Measurements from ENCODE around the gene F10. TPM values are rescaled to one million over a fixed set of nuclear protein-coding genes. Genes with fewer than 3 reads are reported as not detected.
"Not testable (repeated sequence)": the region's sequence is repeated elsewhere in the genome, so short reads cannot be mapped to it uniquely, and the experiment has no call there.

F10 gene
- total RNA-seq, 2 donors from 2014 or later: 10.2 to 48.0 TPM

- Histone ChIP-seq H3K36me3 (no peaks in the 10 kb centered on the region), H3K4me1 (replicated peaks) (no peaks in the 10 kb centered on the region), H3K27ac (no peak overlapping the region), H3K4me3 (no peak overlapping the region), H3K27me3 (replicated peaks; ENCODE audit: insufficient read depth) (no peaks in the 10 kb centered on the region), H3K9me3 (no peaks in the 10 kb centered on the region)
- intact Hi-C loops (cut with DNase I): no loop called here
- TF ChIP-seq CTCF (IDR thresholded peaks at IDR 0.05) (no peak), POLR2A (IDR thresholded peaks at IDR 0.05) (no peak), POLR2AphosphoS5 (IDR thresholded peaks at IDR 0.05) (no peak)
- DNase-seq (ENCODE audit: low spot score): no peak
- 83% methylated on average over 11 of the region's 11 CpGs for WGBS
Measured at GRCh38 chr13:113099142-113099541, 23.5 kb upstream of the F10 start.

DNA sequence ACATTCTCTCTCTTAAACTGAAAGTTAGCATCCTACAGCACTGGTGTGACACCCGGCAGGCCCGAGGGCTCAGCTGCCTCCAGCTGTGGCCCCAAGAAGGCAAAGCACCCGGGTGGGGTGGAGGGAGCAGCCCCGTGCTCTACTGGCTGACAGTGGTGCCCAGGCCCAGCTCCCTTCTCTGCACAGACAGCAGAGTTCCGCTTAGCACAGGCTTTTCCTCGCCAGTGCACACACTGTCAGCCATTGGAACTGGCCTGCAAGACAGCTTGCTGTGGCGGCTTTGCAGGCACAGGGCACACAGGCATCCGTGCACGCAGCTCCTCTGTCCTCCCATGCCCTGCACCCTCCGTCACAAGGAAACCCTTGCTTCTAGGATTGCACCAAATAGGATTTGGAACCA, 20.3 kb upstream of the F10 start:
- DNase-seq (ENCODE audit: low spot score); H3K27me3 ChIP-seq (replicated peaks; ENCODE audit: insufficient read depth); intact Hi-C loops (cut with DNase I); H3K4me3 ChIP-seq; H3K4me1 ChIP-seq (replicated peaks); H3K9me3 ChIP-seq; H3K36me3 ChIP-seq; H3K27ac ChIP-seq: not testable (repeated sequence)
- 70% methylated on average over 10 of the region's 10 CpGs for WGBS

GRCh38 chr13:113102727-113103126, 19.9 kb upstream of the F10 start:
- intact Hi-C loops (cut with DNase I): no loop called here
- H3K36me3 ChIP-seq: no peaks in the 10 kb centered on the region
- H3K27ac ChIP-seq: no peak overlapping the region
- 84% methylated on average over 12 of the region's 12 CpGs for WGBS
- H3K4me1 ChIP-seq (replicated peaks): no peaks in the 10 kb centered on the region
- H3K9me3 ChIP-seq: no peaks in the 10 kb centered on the region
- no peak for DNase-seq (ENCODE audit: low spot score)
- TF ChIP-seq CTCF (IDR thresholded peaks at IDR 0.05): no peak
- TF ChIP-seq POLR2AphosphoS5 (IDR thresholded peaks at IDR 0.05): no peak
- no peak for TF ChIP-seq POLR2A (IDR thresholded peaks at IDR 0.05)
- H3K4me3 ChIP-seq: no peak overlapping the region
- H3K27me3 ChIP-seq (replicated peaks; ENCODE audit: insufficient read depth): no peaks in the 10 kb centered on the region

GRCh38 chr13:113103646-113104045, 19.0 kb upstream of the F10 start:
- WGBS: 67% methylated on average over 9 of the region's 9 CpGs
- TF ChIP-seq POLR2A (IDR thresholded peaks at IDR 0.05) (no peak), POLR2AphosphoS5 (IDR thresholded peaks at IDR 0.05) (no peak), CTCF (IDR thresholded peaks at IDR 0.05) (no peak)
- no peaks in the 10 kb centered on the region for H3K36me3 ChIP-seq
- intact Hi-C loops (cut with DNase I): no loop called here
- no peak overlapping the region for H3K4me3 ChIP-seq
- H3K9me3 ChIP-seq: no peaks in the 10 kb centered on the region
- no peak for DNase-seq (ENCODE audit: low spot score)
- H3K27ac ChIP-seq: no peak overlapping the region
- H3K4me1 ChIP-seq (replicated peaks): no peaks in the 10 kb centered on the region
- H3K27me3 ChIP-seq (replicated peaks; ENCODE audit: insufficient read depth): no peaks in the 10 kb centered on the region

DNA sequence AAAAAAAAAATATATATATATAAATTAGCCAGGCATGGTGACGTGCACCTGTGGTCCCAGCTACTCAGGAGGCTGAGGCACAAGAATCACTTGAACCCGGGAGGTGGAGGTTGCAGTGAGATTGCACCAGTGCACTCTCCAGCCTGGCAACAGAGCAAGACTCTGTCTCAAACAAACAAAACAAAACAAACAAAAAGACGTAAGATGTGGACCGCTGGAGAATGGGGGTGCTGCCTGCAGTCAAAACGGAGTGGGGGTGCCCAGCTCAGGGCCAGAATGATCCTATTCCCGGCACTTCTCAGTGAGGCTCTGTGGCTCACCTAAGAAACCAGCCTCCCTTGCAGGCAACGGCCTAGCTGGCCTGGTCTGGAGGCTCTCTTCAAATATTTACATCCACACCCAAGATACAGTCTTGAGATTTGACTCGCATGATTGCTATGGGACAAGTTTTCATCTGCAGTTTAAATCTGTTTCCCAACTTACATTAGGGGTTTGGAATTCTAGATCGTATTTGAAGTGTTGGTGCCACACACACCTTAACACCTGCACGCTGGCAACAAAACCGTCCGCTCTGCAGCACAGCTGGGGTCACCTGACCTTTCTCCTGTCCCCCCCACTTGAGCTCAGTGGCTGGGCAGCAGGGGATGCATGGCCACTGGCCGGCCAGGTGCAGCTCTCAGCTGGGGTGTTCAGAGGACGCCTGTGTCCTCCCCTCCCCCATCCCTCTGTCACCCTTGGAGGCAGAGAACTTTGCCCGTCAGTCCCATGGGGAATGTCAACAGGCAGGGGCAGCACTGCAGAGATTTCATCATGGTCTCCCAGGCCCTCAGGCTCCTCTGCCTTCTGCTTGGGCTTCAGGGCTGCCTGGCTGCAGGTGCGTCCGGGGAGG, 17.3 kb upstream of the F10 start, which contains the start of gene F7:
Gene F7, plus strand, starts transcription at position 760 of the 889 bp plus-strand sequence. Its CDS starts 51 bp downstream, at position 811.
- no peak for DNase-seq (ENCODE audit: low spot score)
- TF ChIP-seq POLR2A (IDR thresholded peaks at IDR 0.05) (no peak), CTCF (IDR thresholded peaks at IDR 0.05) (no peak), POLR2AphosphoS5 (IDR thresholded peaks at IDR 0.05) (peak; percentile 23)
- Histone ChIP-seq H3K27ac (peak within 1 kb of the TSS in 1 of 2 donors; percentile 19), H3K4me1 (replicated peaks) (no peaks in the 10 kb centered on the region), H3K4me3 (no peak within 1 kb of the TSS), H3K9me3 (no peaks in the 10 kb centered on the region), H3K27me3 (replicated peaks; ENCODE audit: insufficient read depth) (no peaks in the 10 kb centered on the region), H3K36me3 (no peaks in the 10 kb centered on the region)
- WGBS: 58% methylated on average over 17 of the region's 17 CpGs
- intact Hi-C loops (cut with DNase I): no loop called here

Measured in prostate gland (tissue), 2 donors.